Muscle layer of duodenum (tissue), 2 donors: ENCODE data around the gene NELL2.
"Not testable (repeated sequence)": the region's sequence is repeated elsewhere in the genome, so short reads cannot be mapped to it uniquely, and the experiment has no call there.

ENCODE experiments used
- H3K27ac ChIP-seq: one replicate; pipeline ENCODE4 v1.7.0; 2013; ENCODE audit warnings: mild to moderate bottlenecking, low read length
- H3K27me3 ChIP-seq: one replicate; pipeline ENCODE4 v1.7.0; 2013; ENCODE audit warnings: low read depth, mild to moderate bottlenecking, control low read depth, low read length
- H3K36me3 ChIP-seq, 2 donors: one replicate each; pipeline ENCODE4 v1.7.0; 2013; ENCODE audit warnings: low read length in 2 of 2, control low read depth in 1 of 2, mild to moderate bottlenecking in 1 of 2; ENCODE audit not compliant: insufficient read depth in 2 of 2, control insufficient read depth in 1 of 2
- H3K4me1 ChIP-seq, 2 donors: one replicate each; pipeline ENCODE4 v1.7.0; 2013; ENCODE audit warnings: low read length in 2 of 2, mild to moderate bottlenecking in 2 of 2, control low read depth in 1 of 2, moderate library complexity in 1 of 2; ENCODE audit not compliant: insufficient read depth in 2 of 2, control insufficient read depth in 1 of 2
- H3K4me3 ChIP-seq, 2 donors: one replicate each; pipeline ENCODE4 v1.7.0; 2013; ENCODE audit warnings: low read length in 2 of 2, low read depth in 1 of 2, mild to moderate bottlenecking in 1 of 2
- H3K9me3 ChIP-seq, 2 donors: one replicate each; pipeline ENCODE4 v1.7.0; 2013; ENCODE audit warnings: low read length in 2 of 2, control low read depth in 1 of 2, mild to moderate bottlenecking in 1 of 2; ENCODE audit not compliant: control insufficient read depth in 1 of 2
- donor health status: healthy.

NELL2 gene

DNA sequence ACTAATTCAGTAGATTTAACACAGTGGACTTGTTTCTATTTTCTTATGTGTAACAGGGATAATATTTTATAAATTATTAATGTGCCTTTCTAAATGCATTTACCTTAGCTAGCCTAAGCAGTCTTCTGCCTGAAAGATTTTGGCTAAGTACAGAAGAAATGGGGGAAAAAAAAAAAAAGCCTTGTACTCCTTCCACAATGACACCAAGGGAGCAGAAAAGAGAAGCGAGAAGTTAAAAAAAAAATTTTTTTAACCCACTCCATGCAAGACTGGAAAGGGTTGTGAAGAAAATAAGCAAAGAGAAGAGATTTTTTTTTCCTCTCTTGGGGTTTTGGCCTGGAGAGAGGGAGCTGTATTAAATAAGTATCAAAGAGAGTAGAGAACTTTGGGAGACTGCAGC, 28.7 kb downstream of the NELL2 start:
- H3K4me3 ChIP-seq, result no peak overlapping the region
- no peaks in the 10 kb centered on the region for H3K9me3 ChIP-seq
- H3K27me3 ChIP-seq, result no peaks in the 10 kb centered on the region
- H3K27ac ChIP-seq, result no peak overlapping the region
- peaks cover 0 to 3% of the 10 kb centered on the region in 2 donors for H3K4me1 ChIP-seq
- no peaks in the 10 kb centered on the region for H3K36me3 ChIP-seq

DNA sequence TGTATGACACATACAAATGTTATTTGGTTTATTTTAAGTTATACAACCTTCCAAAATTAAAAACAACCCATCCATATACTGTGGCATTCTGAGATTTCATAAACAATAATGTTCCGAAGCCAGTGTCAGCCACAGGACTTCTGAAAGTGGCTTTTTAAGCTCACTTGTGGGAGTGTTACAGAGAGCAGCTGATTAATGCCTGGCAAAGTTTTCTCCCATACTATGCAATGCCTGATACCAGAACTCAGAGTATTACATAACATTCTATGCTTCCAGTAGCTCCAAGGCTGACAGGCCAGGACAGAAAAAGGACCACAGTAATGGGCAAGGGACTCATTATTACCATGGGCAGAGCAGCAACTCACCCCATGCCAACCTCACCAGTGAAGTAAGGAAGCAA, 29.3 kb downstream of the NELL2 start:
- Histone ChIP-seq H3K27me3 (no peaks in the 10 kb centered on the region), H3K9me3 (no peaks in the 10 kb centered on the region), H3K4me3 (no peak overlapping the region), H3K36me3 (no peaks in the 10 kb centered on the region), H3K27ac (no peak overlapping the region), H3K4me1 (peaks cover 0 to 3% of the 10 kb centered on the region in 2 donors)

DNA sequence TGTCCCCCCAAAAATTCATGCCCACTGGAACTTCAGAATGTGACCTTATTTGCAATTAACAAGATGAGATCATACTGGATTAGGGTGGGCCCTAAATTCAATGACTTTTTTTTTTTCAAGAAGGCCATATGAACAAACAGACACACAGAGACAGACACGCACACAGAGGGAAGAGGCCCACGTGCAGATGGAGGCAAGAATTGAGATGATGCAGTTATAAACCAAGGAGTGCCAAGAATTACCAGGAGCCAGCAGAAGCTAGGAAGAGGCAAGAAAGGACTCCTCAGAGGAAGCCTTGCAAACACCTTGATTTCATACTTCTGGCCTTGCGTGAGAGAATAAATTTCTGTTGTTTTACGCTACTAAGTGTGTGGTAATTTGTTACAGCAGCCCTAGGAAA, 33.4 kb downstream of the NELL2 start:
- Histone ChIP-seq H3K27ac (no peak overlapping the region), H3K27me3 (no peaks in the 10 kb centered on the region), H3K4me3 (no peak overlapping the region), H3K36me3 (no peaks in the 10 kb centered on the region), H3K4me1 (peaks cover 0 to 3% of the 10 kb centered on the region in 2 donors), H3K9me3 (no peaks in the 10 kb centered on the region)

DNA sequence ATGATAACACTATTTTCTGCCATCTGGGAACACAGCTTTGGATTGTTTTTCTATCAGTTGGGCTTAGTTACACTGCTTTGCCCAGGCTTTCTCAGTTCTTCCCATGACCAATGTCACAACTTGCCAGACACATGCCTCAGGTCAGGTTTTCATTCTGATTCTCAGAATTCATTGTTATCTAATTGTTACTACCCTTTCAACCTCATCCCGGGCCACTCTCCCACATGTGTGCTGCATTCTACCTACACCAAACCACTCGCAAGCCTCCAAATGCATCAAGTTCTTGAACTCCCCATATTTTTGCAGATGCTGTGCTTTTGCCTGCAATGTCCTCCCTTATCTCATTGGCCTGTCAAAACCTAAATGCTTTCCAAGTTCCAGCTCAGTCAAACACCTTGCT, 36.3 kb downstream of the NELL2 start:
- Histone ChIP-seq H3K4me1 (no peaks in the 10 kb centered on the region), H3K36me3 (no peaks in the 10 kb centered on the region), H3K9me3 (no peaks in the 10 kb centered on the region), H3K4me3 (no peak overlapping the region), H3K27ac (no peak overlapping the region), H3K27me3 (no peaks in the 10 kb centered on the region)

DNA sequence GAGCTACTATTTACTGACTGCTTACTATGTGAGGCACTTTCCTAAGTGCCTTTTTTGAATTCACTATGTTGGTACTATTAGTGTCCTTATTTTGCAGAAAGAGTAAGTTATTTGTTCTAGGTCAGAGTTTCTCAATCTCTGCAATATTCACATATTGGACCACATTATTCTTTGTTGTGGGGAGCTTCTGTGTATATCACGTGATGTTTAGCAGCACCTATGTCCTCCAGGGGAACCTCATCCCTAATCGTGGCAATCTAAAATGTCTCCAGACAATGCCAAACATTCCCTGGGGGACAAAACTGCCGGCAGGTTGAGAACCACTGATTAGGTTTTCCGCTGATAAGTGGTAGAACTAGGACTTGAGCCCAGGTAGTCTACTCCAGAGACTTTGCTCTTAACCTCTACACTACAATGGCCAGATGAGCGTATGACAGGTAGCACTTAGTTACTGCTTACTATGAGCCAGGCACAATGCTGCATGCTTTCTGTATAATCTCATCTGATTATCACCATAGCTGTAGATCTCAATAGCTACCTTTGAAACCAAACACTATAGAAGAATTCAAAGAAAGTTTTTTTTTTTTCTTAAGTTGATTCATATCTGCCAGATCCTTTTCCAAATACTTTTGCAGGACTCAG, 38.9 kb downstream of the NELL2 start:
- Histone ChIP-seq H3K27me3 (no peaks in the 10 kb centered on the region), H3K27ac (no peak overlapping the region), H3K4me1 (no peaks in the 10 kb centered on the region), H3K9me3 (no peaks in the 10 kb centered on the region), H3K36me3 (no peaks in the 10 kb centered on the region), H3K4me3 (no peak overlapping the region)

DNA sequence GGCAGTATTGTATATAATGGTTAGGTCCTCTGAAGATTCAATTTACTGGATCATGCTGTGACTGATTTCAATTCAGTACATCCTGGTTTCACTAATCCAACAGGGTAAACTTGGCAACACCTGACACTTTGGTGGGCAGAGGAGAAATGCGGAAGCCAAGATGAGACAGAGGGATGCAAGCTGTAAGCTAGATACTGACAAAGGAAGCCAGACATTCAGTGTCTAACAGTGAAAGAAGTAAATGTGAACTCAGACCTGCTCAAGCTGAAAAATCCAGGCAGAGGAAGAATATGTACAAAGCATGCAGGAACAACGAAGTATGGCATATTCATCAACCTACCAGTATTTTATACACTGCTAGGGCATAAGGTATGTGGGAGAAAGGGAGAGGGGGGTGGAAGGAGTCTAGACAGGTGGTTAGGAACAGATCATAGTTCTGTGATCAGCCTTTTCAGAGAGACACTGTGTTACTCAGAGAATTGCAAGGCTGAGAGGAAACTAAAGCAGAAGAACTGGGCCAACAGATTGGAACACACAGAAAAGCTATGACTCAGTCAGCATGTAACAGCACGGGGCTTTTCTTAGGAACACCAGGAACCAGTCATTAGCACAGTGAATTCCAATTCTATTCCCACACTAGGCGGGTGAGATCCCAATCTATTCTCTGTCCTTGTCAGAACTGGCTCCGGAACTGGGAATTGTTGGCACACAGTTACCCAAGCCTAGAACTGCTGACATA, 40.3 kb downstream of the NELL2 start:
- Histone ChIP-seq H3K36me3 (no peaks in the 10 kb centered on the region), H3K4me3 (no peak overlapping the region), H3K27ac (no peak overlapping the region), H3K9me3 (no peaks in the 10 kb centered on the region), H3K4me1 (no peaks in the 10 kb centered on the region), H3K27me3 (no peaks in the 10 kb centered on the region)

DNA sequence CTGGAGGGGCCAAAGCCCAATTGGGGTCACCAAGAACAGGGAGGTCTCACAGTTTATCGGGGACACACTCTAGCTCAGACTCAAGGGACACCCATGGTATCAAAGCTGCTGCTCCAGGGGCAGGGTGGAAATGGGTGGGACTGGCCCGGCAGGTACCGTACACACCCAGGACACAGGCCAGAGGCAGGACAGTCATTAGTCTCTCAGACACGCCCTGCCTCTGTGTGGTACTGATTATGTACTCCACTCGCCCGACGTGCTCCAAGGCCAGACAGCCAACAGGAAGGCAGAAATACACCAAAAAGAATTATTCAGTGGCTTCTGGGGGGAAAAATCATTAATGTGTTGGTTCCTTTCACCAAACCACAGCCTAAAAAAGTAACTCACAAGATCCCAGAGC, 41.1 kb downstream of the NELL2 start:
- H3K27ac ChIP-seq, H3K27me3 ChIP-seq, H3K4me1 ChIP-seq, H3K9me3 ChIP-seq, H3K36me3 ChIP-seq, H3K4me3 ChIP-seq: not testable (repeated sequence)

DNA sequence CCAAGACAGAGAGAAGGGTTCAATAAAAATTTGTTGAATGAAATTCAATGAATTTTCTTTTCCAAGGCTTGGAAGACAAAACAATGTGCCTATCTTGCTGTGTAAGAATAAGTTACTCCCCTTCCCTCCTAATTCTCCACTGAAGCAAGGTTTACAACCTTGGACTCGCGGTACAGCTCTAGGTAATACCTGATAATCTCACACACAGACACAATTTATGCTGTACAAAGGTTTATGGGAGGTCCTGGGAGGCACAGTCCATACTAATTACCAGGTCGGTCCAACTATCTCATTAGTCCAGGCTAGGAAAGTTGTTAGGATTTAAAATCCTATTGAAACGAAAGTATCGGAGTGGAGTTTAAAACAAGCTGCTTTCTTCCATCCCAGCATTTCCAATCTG, 42.6 kb downstream of the NELL2 start:
- H3K4me1 ChIP-seq, result no peaks in the 10 kb centered on the region
- H3K9me3 ChIP-seq, result no peaks in the 10 kb centered on the region
- no peak overlapping the region for H3K27ac ChIP-seq
- H3K36me3 ChIP-seq, result no peaks in the 10 kb centered on the region
- no peak overlapping the region for H3K4me3 ChIP-seq
- H3K27me3 ChIP-seq, result no peaks in the 10 kb centered on the region

DNA sequence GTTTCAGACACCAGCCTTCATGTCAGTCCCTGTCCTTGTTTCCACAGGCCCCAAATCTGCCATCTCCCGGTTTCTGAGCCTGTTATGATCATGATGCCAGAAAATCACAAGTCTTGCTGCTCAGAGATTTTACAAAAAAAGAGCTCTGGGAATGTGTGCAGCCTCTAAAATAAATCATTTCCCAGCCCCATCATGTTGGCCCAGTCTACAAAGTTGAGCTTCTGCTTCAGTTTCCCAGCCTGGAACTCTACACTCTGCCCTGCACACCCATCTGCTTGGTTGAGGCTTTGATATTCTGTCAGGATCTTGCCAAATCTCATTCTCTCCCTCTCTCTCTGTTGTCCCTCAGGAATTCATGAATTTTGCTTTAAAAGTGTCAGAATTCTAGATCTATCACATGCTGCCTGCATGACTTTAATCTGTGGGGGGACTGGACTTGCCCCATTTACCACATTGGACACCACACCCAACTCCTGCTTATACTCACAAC, 45.5 kb downstream of the NELL2 start:
- Histone ChIP-seq H3K4me3 (no peak overlapping the region), H3K27me3 (no peaks in the 10 kb centered on the region), H3K4me1 (no peaks in the 10 kb centered on the region), H3K27ac (no peak overlapping the region), H3K9me3 (no peaks in the 10 kb centered on the region), H3K36me3 (no peaks in the 10 kb centered on the region)

DNA sequence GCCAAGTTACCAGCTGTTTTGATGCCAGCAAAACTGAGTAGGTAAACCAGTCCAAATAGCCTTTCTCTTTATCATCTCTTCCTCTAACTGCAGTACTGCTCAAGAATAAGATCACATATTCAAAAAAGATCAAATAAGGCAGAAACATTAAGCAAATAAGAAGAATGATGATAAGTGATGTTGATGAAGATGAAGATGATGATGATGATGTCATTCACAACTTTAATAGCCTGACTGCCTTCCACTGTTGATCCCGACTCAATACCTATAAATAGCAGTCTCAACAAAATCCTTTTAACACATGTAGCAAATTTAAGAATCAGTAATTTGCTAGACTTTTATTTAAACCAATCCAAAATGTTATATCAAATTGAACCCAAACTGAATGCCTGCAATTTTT, 47.1 kb downstream of the NELL2 start:
- no peak overlapping the region for H3K27ac ChIP-seq
- H3K4me3 ChIP-seq, result no peak overlapping the region
- H3K4me1 ChIP-seq, result no peaks in the 10 kb centered on the region
- no peaks in the 10 kb centered on the region for H3K27me3 ChIP-seq
- H3K36me3 ChIP-seq, result no peaks in the 10 kb centered on the region
- no peaks in the 10 kb centered on the region for H3K9me3 ChIP-seq

DNA sequence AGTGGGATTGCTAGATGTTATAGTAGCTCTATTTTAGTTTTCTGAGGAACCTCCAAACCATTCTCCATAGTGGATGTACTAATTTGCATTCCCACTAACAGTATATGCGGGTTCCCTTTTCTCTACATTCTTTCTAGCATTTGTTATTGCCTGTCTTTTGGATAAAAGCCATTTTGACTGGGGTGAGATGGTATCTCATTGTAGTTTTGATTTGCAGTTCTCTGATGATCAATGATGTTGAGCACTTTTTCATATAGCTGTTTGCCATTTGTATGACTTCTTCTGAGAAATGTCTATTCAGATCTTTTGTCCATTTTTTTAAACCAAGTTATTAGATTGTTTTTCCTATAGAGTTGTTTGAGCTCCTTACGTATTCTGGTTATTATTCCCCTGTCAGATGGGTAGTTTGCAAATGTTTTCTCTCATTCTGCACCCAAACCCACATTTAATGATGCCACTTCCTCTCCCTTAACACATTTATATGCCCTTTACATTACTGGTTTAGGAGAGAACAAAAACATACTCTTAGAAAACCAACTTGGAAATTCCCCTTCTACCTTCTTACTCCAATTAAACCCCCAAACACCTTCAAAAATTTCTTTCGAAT, 48.2 kb downstream of the NELL2 start:
- Histone ChIP-seq H3K4me1 (no peaks in the 10 kb centered on the region), H3K36me3 (no peaks in the 10 kb centered on the region), H3K27me3 (no peaks in the 10 kb centered on the region), H3K9me3 (no peaks in the 10 kb centered on the region), H3K4me3 (no peak overlapping the region), H3K27ac (no peak overlapping the region)
